HG02798 (cell line): ENCODE results near the gene CCDC185.
"Not testable (repeated sequence)": the region's sequence is repeated elsewhere in the genome, so short reads cannot be mapped to it uniquely, and the experiment has no call there.

ENCODE experiments used
- ATAC-seq: cut with Tn5 transposase; IDR thresholded peaks from one replicate; pipeline ENCODE4 v1.9.1; 2021; ENCODE audit warnings: mild to moderate bottlenecking; ENCODE audit not compliant: unreplicated experiment, poor library complexity

The CCDC185 gene

GRCh38 chr1:223390618-223391017 lies 2.6 kb upstream of the CCDC185 start:
- no peak for ATAC-seq

- no peak for ATAC-seq
Measured at GRCh38 chr1:223394242-223394641, 1.0 kb downstream of the CCDC185 start.

- no peak for ATAC-seq
Measured at GRCh38 chr1:223394706-223395105, 1.5 kb downstream of the CCDC185 start.

- ATAC-seq: not testable (repeated sequence)
Measured at GRCh38 chr1:223399393-223399792, 6.2 kb downstream of the CCDC185 start.

GRCh38 chr1:223401873-223402789 lies 8.9 kb downstream of the CCDC185 start:
- no peak for ATAC-seq

GRCh38 chr1:223402790-223403142 lies 9.6 kb downstream of the CCDC185 start:
- ATAC-seq: no peak

- ATAC-seq: no peak
Measured at GRCh38 chr1:223403184-223403815, 10.1 kb downstream of the CCDC185 start.

- no peak for ATAC-seq
Measured at GRCh38 chr1:223405507-223405906, 12.3 kb downstream of the CCDC185 start.

- no peak for ATAC-seq
Measured at GRCh38 chr1:223410036-223410435, 16.8 kb downstream of the CCDC185 start.

- no peak for ATAC-seq
Measured at GRCh38 chr1:223411309-223411708, 18.1 kb downstream of the CCDC185 start.

- ATAC-seq: no peak
Measured at GRCh38 chr1:223411710-223412109, 18.5 kb downstream of the CCDC185 start.

- ATAC-seq: no peak
Measured at GRCh38 chr1:223413216-223413615, 20.0 kb downstream of the CCDC185 start.

GRCh38 chr1:223417444-223417843 lies 24.2 kb downstream of the CCDC185 start:
- no peak for ATAC-seq

- no peak for ATAC-seq
Measured at GRCh38 chr1:223417903-223418663, 24.9 kb downstream of the CCDC185 start.

- no peak for ATAC-seq
Measured at GRCh38 chr1:223419115-223419514, 25.9 kb downstream of the CCDC185 start.

GRCh38 chr1:223419561-223419960 lies 26.3 kb downstream of the CCDC185 start:
- ATAC-seq: no peak

- ATAC-seq: no peak
Measured at GRCh38 chr1:223421025-223421424, 27.8 kb downstream of the CCDC185 start.

- no peak for ATAC-seq
Measured at GRCh38 chr1:223421676-223422075, 28.5 kb downstream of the CCDC185 start.

- no peak for ATAC-seq
Measured at GRCh38 chr1:223422911-223423310, 29.7 kb downstream of the CCDC185 start.

GRCh38 chr1:223423641-223424233 lies 30.5 kb downstream of the CCDC185 start:
- ATAC-seq: no peak

- ATAC-seq: no peak
Measured at GRCh38 chr1:223425550-223425949, 32.3 kb downstream of the CCDC185 start.
